Sciatic nerve (tissue), 2 donors: ENCODE measurements around the gene CLCN2. TPM values are rescaled to one million over a fixed set of nuclear protein-coding genes. Genes with fewer than 3 reads are reported as not detected.

ENCODE experiments used
- ATAC-seq: fragments of 200-7000 bp; cut with Tn5 transposase; one replicate; pipeline ENCODE4 v1.9.1; 2020; ENCODE audit warnings: mild to moderate bottlenecking, moderate library complexity
- DNase-seq: peaks from one replicate; pipeline ENCODE4 v3.0.0-alpha.2; 2020; ENCODE audit warnings: low spot score
- intact Hi-C: fragments of 100-400 bp; cut with DNase I; formaldehyde crosslinking; loops from one replicate; pipeline ENCODE4 v1.14.2; 2022
- total RNA-seq: library from RNA; stranded (reverse); fragmentation: NEBNext Ultra II Directional; extraction: Animal tissue kit (Norgen Biotek cat#: 25700); gene quantifications from one replicate; pipeline ENCODE4 v1.2.1, GENCODE V29; 2021
- donor health status: DM: no; HTN: no; CAD: no.
- donor health status: DM: no; HTN: no; CAD: no.

CLCN2 gene
- total RNA-seq, 1 donor from 2014 or later: 24.5 TPM

GRCh38 chr3:184335661-184336546 lies 25.5 kb downstream of the CLCN2 start:
- ATAC-seq: peak; percentile 80
- DNase-seq: peak; percentile 95
- intact Hi-C loops: no loop called here

DNA sequence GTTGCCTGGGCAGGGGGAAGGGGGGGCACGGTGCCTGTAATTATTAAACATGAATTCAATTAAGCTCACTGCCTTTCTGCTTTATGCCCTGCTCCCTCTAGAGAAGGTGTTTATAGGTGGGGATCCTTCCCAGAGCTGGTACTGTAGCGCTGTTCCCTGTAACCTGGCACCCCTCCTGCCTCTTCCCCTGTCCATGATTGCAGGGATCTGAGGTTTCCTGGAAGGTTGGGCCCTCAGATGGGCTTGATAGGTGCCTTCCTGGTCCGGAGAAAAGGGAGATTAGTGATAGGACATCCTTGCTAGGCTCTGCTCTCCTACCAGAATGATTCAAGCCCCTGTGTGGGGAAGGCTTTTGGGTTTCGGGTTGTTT lies 26.1 kb downstream of the CLCN2 start:
- DNase-seq: no peak
- peak; percentile 0 for ATAC-seq
- intact Hi-C loops: no loop called here

DNA sequence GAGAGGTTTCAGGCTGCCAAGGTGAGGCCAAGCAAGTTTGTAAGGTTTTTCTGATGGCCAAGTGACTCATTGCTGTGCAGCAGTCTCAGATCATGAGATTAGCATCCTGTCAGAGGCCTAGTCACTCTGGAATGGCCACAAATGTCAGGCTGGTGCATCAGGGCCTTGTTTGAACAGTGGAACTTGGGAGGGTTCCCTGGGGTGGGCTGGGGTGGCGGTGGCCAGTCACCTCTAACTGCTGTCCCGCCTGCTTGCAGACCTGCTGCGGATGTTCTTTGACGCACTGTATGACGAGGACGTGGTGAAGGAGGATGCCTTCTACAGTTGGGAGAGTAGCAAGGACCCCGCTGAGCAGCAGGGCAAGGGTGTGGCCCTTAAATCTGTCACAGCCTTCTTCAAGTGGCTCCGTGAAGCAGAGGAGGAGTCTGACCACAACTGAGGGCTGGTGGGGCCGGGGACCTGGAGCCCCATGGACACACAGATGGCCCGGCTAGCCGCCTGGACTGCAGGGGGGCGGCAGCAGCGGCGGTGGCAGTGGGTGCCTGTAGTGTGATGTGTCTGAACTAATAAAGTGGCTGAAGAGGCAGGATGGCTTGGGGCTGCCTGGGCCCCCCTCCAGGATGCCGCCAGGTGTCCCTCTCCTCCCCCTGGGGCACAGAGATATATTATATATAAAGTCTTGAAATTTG lies 26.8 kb downstream of the CLCN2 start:
- no peak for DNase-seq
- intact Hi-C loops: no loop called here
- ATAC-seq: no peak

- ATAC-seq: no peak
- DNase-seq: no peak
- intact Hi-C loops: no loop called here
Measured at GRCh38 chr3:184333700-184334099, 27.7 kb downstream of the CLCN2 start.

GRCh38 chr3:184333190-184333589 lies 28.2 kb downstream of the CLCN2 start:
- DNase-seq (no peak), ATAC-seq (no peak)
- intact Hi-C loops: no loop called here

DNA sequence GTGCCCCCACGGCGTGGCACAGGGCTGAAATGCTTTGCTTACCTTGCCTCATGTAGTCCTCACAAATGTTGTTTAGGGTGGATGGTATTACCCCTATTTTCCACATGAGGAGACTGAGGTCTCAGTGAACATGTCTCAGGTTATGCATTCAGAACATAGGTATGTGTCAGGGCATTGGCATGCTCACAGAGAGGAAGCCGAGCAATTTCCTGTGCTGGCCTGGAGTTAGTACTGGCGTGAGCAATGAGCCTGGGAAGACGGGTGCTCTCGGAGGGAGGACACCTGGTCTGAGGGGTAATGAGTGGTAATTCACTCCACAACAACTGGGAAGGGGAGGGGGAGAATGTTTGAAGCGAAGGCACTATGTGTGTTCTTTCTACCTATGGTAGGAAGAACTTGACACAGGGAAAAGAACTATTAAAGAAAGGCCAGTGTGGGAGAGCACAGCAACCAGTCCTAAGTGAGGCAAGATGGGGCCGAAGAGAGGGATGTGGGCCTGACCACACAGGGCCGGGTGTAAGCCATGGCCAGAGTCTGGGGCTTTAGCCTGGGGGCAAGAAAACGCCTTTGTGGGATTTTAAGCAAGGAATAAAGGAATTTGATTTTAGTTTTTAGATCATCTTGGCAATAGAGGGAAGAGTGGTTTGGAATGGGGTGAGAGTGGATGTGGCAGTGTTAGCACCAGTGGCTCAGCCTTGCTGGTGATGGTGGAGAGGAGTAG lies 28.9 kb downstream of the CLCN2 start:
- ATAC-seq (no peak), DNase-seq (no peak)
- intact Hi-C loops: no loop called here

- intact Hi-C loops: no loop called here
- no peak for ATAC-seq
- DNase-seq: no peak
Measured at GRCh38 chr3:184328516-184328915, 32.9 kb downstream of the CLCN2 start.

- ATAC-seq: no peak
- DNase-seq: no peak
- intact Hi-C loops: no loop called here
Measured at GRCh38 chr3:184327171-184327570, 34.2 kb downstream of the CLCN2 start.

DNA sequence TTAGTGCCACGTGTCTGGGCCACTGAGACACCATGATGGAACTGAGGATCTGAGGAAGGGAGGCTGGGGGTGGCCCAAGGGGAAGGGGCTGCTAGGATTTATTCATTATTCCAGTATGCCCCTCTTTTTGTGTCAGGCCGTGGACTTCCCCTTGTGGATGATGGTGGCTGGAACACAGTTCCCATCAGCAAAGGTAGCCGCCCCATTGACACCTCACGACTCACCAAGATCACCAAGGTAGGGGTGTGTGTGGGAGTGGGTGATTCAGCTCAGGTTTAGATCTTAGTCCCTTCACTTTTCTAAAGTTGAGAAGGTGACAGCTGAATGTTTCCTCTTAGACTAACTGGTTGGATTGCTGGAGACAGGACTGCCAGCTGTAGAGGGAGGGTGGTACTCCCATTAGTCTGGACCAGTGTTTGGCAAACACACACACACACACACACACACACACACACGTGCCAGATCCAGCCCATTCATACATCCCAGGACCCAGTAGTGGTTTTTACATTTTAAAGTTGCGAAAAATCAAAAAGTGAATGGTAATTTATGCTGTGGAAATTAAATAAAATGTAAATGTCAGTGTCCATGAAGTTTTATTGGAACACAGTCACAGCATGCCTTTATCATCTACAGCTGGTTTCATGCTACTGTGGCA lies 35.6 kb downstream of the CLCN2 start:
- DNase-seq (no peak), ATAC-seq (no peak)
- intact Hi-C loops: no loop called here

DNA sequence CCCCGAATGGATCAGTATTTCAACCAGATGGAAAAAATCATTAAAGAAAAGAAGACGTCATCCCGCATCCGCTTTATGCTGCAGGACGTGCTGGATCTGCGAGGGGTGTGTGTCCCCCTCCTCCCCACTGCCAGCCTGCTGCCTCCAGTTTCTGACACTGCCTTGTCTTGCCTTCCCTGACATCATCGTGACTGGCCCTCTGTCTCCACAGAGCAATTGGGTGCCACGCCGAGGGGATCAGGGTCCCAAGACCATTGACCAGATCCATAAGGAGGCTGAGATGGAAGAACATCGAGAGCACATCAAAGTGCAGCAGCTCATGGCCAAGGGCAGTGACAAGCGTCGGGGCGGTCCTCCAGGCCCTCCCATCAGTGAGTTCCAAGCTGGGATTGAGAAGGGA lies 36.1 kb downstream of the CLCN2 start:
- no peak for ATAC-seq
- no peak for DNase-seq
- intact Hi-C loops: no loop called here

DNA sequence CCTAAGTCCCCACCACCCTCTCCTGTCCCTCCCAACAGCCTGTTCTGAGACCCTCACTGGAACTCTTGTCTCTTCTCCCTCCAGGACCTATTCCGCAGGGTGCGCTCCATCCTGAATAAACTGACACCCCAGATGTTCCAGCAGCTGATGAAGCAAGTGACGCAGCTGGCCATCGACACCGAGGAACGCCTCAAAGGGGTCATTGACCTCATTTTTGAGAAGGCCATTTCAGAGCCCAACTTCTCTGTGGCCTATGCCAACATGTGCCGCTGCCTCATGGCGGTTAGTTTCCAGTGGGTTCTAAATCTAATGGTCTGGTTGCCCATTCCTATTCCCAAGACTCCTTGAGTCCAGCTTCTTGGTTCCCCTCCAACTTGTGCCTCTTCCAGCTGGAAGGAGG lies 37.7 kb downstream of the CLCN2 start:
- DNase-seq (no peak), ATAC-seq (peak; percentile 36)
- intact Hi-C loops: no loop called here

GRCh38 chr3:184322731-184323487 lies 38.5 kb downstream of the CLCN2 start:
- ATAC-seq: peak; percentile 68
- intact Hi-C loops: no loop called here

GRCh38 chr3:184321666-184322065 lies 39.7 kb downstream of the CLCN2 start:
- intact Hi-C loops: no loop called here
- no peak for ATAC-seq

More at GRCh38 chr3:184322731-184323487, 38.5 kb downstream of the CLCN2 start:
- DNase-seq: no peak

GRCh38 chr3:184320104-184320445 lies 41.3 kb downstream of the CLCN2 start:
- DNase-seq (peak; percentile 98), ATAC-seq (peak; percentile 94)
- intact Hi-C loops: no loop called here

More at GRCh38 chr3:184321666-184322065, 39.7 kb downstream of the CLCN2 start:
- DNase-seq: no peak

DNA sequence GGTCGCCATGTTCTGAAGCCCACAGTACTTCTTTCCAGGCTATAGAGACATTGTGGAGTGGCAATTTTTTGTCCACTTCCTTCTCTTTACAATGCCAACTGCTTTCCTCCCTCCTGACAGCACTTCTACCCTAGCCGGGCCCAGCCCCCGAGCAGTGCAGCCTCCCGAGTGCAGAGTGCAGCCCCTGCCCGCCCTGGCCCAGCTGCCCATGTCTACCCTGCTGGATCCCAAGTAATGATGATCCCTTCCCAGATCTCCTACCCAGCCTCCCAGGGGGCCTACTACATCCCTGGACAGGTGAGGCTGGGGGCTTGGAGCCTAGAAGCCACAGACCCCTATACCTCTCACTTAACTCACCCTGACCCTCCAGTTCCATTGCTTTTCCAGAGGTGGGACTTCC lies 44.2 kb downstream of the CLCN2 start:
- intact Hi-C loops: no loop called here
- no peak for DNase-seq
- ATAC-seq: no peak

GRCh38 chr3:184316792-184317191 lies 44.6 kb downstream of the CLCN2 start:
- intact Hi-C loops: no loop called here
- DNase-seq (no peak), ATAC-seq (no peak)

DNA sequence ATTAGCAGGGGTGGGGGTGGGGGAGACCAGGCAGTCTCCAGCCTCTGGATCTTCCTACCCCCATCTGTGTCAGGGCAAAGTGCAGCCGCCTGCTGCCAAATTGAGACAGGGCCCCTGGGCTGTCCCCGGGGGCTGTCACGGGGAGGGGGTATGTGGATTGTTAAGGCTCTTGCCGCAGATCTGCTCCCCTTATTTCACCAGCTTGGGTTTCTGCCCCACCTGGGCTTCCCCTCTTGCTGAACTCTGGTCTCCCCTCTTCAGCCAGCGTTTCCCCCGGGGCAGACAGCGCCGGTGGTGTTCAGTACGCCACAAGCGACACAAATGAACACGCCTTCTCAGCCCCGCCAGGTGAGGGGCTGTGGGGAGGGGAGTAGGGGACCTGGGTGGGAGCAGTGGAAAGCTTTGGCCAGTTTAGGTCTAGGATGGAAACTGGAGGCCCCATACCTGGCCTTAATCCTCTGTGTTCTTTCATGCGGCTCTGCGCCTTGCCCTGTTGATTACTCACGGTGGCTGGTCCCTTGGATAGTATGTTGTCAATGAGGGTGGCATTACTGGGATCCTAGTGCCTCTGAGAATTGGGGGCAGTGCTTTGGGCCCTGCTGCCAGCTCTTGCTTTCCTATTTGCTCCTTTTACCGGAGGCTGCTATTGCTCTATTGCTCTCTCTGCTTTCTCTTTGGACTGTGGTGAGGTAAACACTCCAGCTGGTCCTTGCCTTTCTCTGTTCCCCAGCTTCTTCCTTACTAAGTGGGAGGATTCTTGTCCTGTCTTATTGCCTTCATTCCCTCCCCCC lies 45.3 kb downstream of the CLCN2 start:
- ATAC-seq: no peak
- no peak for DNase-seq
- intact Hi-C loops: no loop called here

GRCh38 chr3:184315543-184315867 lies 45.9 kb downstream of the CLCN2 start:
- ATAC-seq (no peak), DNase-seq (no peak)
- intact Hi-C loops: no loop called here
